ENCODE data around the gene MYH14.

The MYH14 gene

DNA sequence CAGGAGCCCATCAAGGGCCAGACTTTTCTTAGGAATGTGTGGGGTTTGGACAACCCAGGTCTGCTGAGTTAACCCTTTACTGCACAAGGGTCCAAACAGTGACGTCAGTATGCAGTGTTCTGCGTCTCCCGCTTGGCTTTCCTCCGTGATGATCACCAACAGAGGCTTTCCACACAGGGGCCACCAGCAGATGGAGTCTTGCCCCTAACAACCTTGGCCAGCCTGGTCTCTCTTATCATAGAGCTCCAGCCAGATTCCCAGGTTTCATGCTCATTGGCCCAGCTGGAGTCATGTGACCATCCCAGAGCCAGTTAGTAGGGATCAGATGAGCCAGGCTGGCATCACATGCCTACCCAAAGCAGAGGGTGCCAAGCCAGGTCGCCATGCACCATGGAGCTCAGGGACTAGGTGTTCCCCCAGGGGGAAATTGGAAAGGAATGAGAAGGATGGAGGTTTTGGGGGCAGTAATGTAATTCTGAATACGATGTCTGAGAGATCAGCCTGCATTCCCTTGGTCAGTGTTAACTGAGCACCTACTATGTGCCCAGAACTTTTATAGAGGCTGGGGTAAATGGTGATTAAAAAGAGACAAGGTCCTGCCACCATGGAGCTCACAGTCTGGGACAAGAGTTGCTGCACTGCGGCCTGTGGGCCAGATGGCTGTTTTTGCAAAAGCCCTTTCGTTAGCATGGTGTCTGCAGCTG lies 61.2 kb downstream of the MYH14 start:
- DNase-seq, result no peak

DNA sequence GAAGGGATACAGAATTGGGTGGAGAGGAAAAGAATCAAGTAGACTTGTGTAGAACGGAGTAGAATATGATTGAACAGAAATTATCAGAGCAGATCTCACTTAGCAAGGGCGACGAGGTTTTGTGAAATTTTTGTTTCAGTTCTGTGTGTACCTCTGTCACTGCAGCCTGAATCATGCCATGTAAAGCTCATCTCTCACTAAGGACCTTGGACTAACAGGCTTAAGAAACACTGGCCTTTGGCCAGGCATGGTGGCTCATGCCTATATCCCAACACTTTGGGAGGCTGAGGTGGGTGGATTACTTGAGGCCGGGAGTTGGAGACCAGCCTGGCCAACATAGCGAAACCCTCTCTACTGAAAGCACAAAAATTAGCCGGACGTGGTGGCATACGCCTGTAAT lies 62.6 kb downstream of the MYH14 start:
- DNase-seq, result no peak

- DNase-seq, result no peak
These were observed 63.5 kb downstream of the MYH14 start for GRCh38 chr19:50266896-50267295.

GRCh38 chr19:50268041-50268440 lies 64.6 kb downstream of the MYH14 start:
- DNase-seq, result no peak

DNA sequence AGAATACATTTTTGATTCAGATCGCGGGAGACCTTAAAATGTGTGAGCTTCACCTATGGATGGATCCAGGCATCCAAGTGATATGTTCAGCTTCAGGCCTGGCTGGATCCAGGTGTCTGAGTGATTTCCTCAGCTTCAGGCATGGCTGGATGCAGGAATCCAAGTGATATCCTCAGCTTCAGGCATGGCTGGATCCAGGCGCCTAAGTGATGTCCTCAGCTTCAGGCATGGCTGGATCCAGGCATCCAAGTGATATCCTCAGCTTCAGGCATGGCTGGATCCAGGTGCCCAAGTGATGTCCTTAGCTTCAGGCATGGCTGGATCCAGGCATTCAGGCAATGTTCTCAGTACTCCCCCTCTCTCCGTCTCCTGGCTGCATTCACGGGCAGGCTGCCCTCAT lies 65.1 kb downstream of the MYH14 start:
- no peak for DNase-seq

DNA sequence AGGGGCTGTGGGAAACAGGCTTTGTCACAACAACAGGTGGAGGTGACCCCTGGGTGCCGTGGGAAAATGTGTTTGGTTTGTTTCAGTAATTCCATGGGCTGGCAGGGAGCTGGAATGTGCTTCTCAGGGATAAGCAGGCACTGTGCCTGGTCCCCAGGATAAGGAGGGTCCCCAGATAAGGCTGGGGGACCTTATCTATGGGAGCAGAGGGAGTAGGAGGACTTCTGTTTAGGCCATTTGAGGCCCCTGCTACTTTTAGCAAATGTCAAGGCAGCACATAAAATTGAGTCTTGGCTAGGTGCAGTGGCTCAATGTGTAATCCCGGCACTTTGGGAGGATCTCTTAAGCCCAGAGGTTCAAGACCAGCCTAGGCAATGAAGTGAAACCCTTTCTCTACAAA lies 66.2 kb downstream of the MYH14 start:
- DNase-seq, result no peak

GRCh38 chr19:50272263-50272897 lies 69.0 kb downstream of the MYH14 start:
- DNase-seq, result no peak

- no peak for DNase-seq
These were observed 70.4 kb downstream of the MYH14 start for GRCh38 chr19:50273821-50274220.

DNA sequence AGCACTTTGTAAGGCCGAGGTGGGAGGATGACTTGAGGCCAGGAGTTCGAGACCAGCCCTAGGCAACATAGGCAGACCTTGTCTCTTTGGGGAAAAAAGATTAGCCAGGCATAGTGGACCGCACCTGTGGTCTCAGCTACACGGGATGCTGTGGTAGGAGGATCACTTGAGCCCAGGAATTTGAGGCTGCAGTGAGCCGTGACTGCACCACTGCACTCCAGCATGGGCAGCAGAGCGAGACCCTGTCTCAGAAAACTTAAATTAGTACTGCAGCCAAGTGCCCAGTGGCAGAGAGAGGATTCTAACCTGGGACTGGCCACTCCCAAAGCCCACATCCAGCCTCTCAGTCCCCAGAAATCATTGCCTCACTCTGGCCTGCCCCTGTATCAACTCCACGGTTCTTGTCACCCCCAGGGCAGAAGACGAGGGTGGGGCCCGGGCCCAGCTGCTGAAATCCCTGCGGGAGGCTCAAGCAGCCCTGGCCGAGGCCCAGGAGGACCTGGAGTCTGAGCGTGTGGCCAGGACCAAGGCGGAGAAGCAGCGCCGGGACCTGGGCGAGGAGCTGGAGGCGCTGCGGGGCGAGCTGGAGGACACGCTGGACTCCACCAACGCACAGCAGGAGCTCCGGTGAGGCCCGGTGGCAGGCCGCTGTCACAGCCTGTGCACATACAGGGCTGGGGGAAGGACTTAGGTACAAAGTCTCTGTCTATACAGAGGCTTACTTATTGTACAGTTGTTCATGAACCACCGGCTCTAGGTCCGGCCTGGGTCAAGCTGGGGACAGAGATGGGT lies 72.4 kb downstream of the MYH14 start:
- no peak for DNase-seq

DNA sequence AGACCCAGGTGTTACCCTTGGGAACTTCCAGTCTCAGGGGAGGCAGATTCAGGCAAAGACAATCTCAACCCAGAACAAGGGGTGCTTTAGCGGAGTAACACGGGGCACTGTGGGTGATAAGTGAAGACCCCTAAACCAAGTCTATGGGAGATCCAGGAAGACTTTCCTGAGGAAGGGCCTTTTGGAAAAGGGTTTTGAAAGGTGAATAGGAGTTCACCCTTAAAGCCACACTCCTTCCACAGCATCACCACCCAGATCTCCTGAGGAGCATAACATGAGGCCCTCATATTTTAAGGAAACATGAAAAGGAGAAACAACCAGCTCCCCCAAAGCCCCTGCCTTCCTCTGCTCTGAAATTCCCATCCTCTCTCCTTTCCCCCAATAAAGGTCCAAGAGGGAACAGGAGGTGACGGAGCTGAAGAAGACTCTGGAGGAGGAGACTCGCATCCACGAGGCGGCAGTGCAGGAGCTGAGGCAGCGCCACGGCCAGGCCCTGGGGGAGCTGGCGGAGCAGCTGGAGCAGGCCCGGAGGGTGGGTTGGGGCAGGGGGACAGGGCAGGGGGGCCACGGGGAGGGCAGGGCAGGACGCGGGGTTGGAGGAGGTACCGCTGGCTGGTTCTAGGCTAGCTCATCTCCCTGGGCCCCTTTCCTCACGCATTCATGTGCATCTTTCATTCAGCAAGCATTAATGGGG lies 73.1 kb downstream of the MYH14 start:
- no peak for DNase-seq

- no peak for DNase-seq
These were observed 74.7 kb downstream of the MYH14 start for GRCh38 chr19:50277966-50278580.

DNA sequence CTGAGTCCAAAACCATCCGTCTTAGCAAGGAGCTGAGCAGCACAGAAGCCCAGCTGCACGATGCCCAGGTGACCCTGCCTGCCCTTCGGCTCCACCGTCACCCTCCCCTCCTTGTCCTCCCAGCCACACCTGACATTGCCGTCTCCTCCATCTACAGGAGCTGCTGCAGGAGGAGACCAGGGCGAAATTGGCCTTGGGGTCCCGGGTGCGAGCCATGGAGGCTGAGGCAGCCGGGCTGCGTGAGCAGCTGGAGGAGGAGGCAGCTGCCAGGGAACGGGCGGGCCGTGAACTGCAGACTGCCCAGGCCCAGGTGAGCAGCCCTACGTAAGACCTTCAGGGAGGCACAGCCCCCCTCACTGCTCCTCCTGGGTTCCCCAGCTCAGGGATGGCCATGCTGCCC lies 76.7 kb downstream of the MYH14 start:
- DNase-seq, result no peak

DNA sequence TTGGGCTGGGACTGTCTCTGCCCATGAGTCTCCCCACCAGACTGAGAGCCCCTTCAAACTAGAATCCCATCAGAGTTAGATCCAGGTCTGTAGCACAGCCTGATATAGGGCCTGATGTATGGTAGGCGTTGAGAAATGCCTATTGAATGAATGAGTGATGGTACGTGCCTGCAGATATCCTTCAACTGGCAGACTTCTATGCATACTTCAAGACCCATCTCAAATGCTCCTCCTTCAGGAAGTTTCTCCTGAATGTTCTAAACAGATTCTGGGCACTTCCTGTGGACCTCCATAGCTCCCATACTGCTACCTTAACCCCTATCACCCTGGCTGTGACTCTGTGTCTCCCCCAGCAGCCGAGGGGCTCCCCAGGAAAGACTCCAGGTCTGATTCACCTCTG lies 77.6 kb downstream of the MYH14 start:
- no peak for DNase-seq

- DNase-seq, result no peak
These were observed 78.1 kb downstream of the MYH14 start for GRCh38 chr19:50281491-50281890.

- DNase-seq, result no peak
These were observed 82.4 kb downstream of the MYH14 start for GRCh38 chr19:50285833-50286232.

GRCh38 chr19:50286443-50286842 lies 83.0 kb downstream of the MYH14 start:
- no peak for DNase-seq

DNA sequence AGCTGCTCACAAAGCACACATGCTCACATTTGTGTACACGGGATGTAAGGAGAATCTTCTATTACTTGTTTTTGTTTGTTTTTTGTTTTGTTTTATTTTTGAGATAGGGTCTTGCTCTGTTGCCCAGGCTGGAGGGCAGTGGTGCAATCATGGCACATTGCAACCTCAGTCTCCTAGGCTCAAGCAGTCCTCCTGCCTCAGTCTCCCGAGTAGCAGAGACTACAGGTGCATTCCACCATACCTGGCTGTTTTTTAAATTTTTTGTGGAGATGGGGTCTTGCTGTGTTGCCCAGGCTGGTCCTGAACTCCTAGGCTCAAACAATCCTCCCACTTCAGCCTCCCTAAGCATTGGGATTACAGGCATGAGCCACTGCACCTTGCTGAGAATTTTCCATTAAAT lies 83.9 kb downstream of the MYH14 start:
- DNase-seq, result no peak

DNA sequence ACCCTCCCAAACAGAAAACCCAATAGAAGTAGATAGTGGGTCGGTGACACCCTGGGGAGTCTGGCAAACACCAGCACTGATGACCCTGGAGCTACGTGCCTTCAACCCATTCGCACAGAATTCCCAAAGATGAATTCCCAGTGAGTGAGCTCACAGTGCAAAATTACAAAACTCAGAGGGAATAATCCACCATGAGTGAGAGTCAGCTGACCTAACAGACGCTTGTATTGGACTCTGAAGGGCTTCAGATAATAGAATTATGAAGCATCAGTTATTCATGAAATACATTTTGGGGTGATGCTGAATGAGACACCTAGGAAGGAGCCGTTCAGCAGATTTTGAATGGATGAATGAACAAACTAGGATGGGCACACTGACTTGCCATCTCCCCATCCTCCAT lies 85.5 kb downstream of the MYH14 start:
- no peak for DNase-seq

- DNase-seq, result no peak
These were observed 86.6 kb downstream of the MYH14 start for GRCh38 chr19:50290011-50290410.

- no peak for DNase-seq
These were observed 87.4 kb downstream of the MYH14 start for GRCh38 chr19:50290775-50291174.

DNA sequence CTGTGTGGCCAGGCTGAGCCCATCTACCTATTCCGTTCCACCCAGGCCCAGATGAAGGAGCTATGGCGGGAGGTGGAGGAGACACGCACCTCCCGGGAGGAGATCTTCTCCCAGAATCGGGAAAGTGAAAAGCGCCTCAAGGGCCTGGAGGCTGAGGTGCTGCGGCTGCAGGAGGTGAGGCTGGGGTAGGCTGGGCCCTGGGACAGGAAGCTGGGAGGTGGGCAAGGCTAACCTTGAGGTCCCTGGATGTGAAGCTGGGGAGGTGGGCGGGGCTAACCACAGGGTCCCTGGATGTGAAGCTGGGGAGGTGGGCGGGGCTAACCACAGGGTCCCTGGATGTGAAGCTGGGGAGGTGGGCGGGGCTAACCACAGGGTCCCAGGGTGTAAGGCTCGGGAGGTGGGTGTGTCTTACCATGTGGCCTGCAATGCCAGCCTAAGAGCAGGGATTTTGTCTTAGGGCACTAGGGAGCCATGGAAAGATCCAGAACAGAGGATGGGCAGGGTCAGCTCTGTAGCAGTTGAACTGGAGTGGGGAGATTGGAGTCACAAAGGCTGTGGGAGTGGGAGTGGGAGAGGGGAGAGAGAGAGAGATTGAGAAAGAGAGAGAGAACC lies 88.9 kb downstream of the MYH14 start:
- no peak for DNase-seq

DNA sequence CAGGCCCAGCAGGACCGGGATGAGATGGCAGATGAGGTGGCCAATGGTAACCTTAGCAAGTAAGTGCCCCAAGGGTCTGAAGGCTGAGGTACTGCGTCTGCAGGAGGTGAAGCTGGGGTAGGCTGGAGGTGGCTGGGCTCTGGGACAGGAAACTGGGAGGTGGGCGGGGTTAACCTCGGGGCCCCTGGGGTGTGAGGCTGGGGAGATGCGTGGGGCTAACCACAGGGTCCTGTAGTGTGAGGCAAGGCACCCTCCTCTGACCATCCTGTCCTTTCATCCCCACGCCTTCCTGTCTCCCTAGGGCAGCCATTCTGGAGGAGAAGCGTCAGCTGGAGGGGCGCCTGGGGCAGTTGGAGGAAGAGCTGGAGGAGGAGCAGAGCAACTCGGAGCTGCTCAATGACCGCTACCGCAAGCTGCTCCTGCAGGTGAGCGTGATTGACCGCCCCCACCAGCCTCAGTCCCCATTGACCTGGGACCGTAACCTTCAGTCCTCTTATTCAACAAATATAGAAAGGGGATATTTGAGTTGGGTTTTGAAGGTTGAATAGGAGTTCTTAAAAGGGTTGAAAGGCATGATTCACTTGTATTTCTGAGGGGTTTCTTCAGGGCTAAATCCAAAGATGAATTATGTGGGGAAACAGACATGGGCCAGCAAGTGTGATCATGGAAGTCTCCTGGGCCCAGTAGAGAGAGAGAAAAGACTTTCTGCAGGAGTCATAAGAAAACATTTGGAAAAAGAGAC lies 90.0 kb downstream of the MYH14 start:
- DNase-seq, result no peak

Data from cortex of kidney (tissue), 1 donor.